HG03103 (cell line): ENCODE measurements around the gene KPNA4.
"Not testable (repeated sequence)": the region's sequence is repeated elsewhere in the genome, so short reads cannot be mapped to it uniquely, and the experiment has no call there.

Experiments used
- ATAC-seq: cut with Tn5 transposase; IDR thresholded peaks from one replicate; pipeline ENCODE4 v1.9.1; 2021; ENCODE audit warnings: low read depth; ENCODE audit not compliant: unreplicated experiment

The KPNA4 gene

GRCh38 chr3:160574636-160575035 lies 9.3 kb upstream of the KPNA4 start:
- ATAC-seq: no peak

DNA sequence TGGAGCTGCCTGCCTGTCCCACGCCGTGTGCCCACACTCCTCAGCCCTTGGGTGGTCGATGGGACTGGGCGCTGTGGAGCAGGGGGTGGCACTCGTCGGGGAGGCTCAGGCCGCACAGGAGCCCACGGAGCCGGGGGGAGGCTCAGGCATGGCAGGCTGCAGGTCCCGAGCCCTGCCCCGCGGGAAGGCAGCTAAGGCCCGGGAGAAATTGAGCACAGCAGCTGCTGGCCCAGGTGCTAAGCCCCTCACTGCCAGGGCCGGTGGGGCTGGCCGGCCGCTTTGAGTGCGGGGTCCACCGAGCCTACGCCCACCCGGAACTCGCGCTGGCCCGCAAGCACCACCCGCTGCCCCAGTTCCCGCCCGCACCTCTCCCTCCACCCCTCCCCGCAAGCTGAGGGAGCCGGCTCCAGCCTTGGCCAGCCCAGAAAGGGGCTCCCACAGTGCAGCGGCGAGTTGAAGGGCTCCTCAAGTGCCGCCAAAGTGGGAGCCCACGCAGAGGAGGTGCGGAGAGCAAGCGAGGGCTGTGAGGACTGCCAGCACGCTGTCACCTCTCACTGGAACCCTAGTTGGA lies 8.7 kb upstream of the KPNA4 start:
- ATAC-seq: not testable (repeated sequence)

- no peak for ATAC-seq
Measured at GRCh38 chr3:160569894-160570652, 4.7 kb upstream of the KPNA4 start.

GRCh38 chr3:160568989-160569388 lies 3.6 kb upstream of the KPNA4 start:
- no peak for ATAC-seq

GRCh38 chr3:160567774-160568173 lies 2.4 kb upstream of the KPNA4 start:
- no peak for ATAC-seq

GRCh38 chr3:160566499-160566898 lies 1.1 kb upstream of the KPNA4 start:
- no peak for ATAC-seq

DNA sequence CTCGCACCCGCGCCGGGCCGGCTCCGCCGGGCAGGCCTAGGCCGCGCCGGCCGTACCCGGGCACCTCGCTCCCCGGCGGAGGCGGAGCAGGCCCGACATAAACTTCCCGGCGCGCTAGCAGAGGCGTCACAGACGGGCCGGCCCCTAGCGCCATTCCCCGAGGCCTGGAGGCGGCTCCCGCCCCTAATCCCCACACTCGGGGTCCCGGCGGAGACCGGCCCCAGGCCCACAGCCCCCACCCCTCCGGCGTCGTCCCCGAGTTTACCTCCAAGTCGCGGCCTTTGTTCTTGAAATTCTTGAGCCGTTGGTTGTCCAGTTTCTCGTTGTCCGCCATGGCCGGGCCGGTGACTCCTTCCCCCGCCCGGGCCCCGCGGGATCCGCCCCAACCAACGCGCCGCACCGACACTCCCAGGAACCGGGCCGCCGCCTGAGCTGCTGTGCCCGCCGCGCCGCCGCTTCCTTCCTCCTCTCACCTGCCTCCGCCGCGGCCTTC lies 376 bp downstream of the KPNA4 start:
- ATAC-seq: peak; percentile 31

DNA sequence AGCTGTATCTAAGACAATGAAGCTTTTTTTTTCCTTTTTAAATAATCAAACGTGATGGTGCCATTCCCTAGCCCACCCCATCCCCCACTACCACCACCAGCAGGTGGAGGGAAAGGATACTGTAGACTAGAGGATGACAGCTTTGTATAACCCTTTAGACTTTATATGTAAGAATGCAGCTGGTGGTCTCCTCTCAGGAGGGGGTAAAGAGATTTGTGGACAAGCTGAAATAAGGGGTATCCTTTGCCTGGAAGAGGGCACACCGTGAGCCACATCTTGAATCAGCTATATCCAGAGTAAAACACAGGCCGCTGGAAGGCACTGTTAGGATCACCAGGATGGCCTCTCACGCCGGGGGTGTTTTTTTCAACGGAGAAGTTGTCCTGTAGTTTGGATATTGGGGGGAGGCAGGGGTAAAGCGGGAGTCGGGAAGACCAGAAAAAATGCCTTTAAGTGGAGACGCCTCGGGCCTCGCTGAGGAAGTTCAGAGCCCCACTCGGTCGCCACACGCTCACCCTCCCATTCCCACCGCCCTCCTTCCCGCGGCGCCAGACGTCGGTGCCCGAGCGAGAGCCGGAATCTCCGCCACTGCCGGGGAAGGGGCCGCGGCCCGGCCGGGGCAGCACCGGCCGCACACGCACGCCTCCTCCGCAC lies 986 bp downstream of the KPNA4 start:
- ATAC-seq: no peak

DNA sequence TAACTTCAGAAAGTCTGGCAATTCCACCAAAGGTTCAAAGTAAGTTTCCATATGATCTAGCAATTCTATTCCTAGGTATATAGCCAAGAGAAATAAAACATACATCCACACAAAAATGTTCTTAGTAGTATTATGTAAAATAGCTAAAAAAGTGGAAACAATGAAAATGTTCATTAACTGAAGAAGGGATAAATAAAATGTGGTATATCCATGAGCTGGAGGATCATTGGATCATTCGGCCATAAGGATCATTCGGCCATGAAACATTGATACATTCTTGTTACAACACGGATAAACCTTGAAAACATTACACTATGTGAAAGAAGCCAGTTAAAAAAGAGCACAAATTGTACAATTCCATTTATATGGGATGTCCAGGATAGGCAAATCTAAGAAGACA lies 2.4 kb downstream of the KPNA4 start:
- ATAC-seq: no peak

DNA sequence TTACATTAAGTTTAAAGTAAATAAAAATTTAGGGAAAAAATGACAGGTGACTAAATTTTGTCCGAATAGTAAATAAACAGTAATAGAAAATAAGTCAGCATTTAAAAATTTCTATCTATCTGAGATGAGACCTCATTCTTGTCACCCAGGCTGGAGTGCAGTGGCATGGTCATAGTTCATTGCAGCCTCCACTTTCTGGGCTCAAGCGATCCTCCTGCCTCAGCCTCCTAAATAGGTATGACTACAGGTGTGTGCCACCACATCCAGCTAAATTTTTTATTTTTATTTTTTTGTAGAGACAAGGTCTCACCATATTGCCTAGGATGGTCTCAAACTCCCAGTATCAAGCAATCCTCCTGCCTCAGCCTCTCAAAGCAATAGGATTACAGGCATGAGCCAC lies 7.8 kb downstream of the KPNA4 start:
- no peak for ATAC-seq

GRCh38 chr3:160556141-160556540 lies 9.2 kb downstream of the KPNA4 start:
- ATAC-seq: no peak

GRCh38 chr3:160554980-160555379 lies 10.4 kb downstream of the KPNA4 start:
- no peak for ATAC-seq

GRCh38 chr3:160553827-160554226 lies 11.5 kb downstream of the KPNA4 start:
- ATAC-seq: no peak

DNA sequence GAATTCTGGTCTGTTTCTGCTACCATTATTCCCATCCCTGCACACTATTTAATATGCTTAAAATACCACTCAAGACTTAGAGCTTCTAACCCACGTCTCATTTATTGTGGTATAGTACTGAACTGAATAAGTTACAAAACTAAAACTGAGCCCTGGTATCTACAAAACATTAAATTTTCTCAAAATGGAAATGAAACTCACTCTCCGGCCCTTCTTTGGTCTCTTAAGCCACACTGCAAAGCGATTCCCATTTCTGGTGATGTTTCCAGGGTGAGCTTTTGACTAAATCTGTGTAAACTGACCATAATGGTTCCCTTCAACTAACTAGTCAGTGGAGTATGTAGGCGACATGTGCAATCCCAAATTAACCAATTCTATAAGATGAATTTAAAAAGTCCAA lies 18.6 kb downstream of the KPNA4 start:
- no peak for ATAC-seq

DNA sequence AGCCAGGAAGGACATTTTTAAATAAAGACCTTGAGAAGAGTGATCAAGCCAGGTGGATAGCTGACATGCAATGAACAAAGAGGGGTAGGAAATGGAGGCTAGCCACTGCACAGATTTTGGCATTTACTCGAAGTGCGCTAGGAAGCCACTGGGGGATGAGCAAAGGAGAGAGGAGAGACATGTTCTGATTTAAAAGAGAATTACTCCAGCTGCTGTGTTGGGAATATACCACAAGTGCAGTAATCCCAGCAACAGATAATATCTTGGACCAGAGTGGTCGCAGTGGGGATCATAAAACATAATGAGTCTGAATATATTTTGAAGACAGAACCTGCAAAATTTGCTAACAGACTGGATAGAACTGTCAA lies 19.9 kb downstream of the KPNA4 start:
- ATAC-seq: no peak

DNA sequence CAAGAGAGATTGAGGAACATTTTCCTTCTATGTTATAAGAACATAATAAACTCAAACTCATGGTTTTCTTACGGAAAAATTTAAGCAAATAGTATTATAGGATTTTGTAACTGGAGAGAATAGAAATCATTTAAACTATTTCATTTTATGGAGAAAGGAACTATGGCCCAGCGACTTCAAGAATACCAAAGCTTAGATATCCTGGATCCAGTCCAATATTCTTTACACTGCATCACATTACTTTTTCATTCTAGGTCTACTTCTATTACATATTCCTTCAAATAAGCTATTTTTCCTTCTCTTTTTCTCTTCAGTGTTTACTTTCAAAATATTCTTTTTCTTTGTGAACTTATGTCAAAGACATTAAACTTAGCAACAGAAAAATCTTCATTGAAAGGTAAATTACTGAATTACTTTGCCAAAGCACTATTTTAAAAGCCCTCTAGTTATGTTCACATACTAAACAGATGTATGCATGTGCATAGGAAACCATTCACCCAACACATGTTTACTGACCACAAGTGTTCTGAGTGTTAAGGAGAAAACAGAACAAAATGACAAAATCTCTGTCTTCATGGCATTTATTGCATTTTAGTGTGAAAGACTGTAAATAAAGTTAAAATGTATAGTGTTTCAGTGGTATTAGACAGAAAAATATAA lies 20.4 kb downstream of the KPNA4 start:
- no peak for ATAC-seq

DNA sequence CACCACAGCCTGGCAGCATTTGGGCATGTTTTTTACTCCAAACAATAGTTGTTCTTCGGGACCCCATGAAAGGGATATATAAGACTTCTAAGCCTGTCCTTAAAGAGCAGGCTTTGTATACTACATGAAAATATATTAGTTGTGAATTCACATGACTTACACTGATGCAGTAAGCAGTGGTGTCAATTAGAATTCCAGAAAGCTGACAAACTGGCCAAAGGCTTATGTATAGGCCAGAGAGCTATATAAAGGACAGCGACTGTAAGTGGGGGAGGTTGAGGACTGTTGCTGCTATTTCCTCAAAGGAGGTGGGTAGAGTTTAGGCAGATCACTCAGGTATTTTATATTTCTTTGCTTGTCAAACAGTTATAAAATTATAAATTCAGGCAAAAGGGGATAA lies 24.8 kb downstream of the KPNA4 start:
- ATAC-seq: no peak

DNA sequence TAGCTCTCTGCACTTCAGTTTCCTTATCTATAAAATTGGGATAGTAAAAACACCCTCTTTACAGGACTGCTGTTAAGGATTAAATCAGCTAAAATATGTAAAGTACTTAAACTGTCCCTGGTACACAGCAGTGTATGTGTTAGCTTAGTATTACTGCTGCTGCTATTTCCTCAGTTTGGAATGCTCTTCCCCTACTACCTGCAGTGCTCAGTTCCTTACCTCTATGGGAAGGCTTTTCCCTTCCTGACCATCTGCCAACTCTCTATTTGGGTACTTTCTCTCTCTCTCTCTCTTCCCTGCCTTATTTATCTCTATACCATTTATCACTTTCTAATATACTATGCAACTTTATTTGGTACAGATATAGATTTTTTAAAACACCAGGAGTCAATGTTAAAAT lies 26.5 kb downstream of the KPNA4 start:
- no peak for ATAC-seq

- no peak for ATAC-seq
Measured at GRCh38 chr3:160537729-160538128, 27.6 kb downstream of the KPNA4 start.

GRCh38 chr3:160532371-160532770 lies 33.0 kb downstream of the KPNA4 start:
- no peak for ATAC-seq

DNA sequence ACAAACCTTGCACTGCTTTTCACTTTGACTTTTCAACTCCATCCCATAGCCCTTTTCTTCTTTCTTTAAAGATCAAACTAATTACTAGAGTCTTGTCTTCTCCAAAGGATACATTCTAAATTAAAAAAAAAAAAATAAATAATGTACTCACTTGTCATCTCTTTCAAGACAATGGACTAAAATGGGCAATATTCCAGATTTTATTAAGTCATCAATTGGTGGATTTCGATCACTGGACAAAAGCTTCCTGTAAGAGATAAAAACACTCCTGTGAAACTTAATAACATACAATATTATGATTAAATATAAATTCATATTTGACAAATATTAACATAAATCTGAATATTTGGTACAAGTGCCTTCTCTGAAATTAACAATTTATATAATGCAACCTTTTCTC lies 34.1 kb downstream of the KPNA4 start:
- ATAC-seq: no peak
